Activated CD8-positive, alpha-beta memory T cell treated with anti-CD3 and anti-CD28 coated beads for 1 hour (primary cell): ENCODE data around the gene SF1.

Source experiments
- DNase-seq, 2 donors: peaks; one replicate each; pipeline ENCODE4 v3.0.0-alpha.2; 2020; ENCODE audit warnings: low read depth in 1 of 2; ENCODE audit errors: extremely low read depth in 1 of 2

Gene SF1

GRCh38 chr11:64714666-64715065, 63.7 kb downstream of the SF1 start:
- no peak for DNase-seq
